Measurements from ENCODE around the gene SSR4.

GRCh38 chrX:153769158-153769864, 25.2 kb upstream of the SSR4 start:
- TF ChIP-seq CTCF (IDR thresholded peaks at IDR 0.05; ENCODE audit: insufficient read depth, low read length) (no peak), POLR2AphosphoS5 (IDR thresholded peaks at IDR 0.05; ENCODE audit: low read depth) (no peak)
